CD4-positive, alpha-beta T cell (primary cell): ENCODE data around the gene CRYBG1. TPM values are rescaled to one million over a fixed set of nuclear protein-coding genes. Genes with fewer than 3 reads are reported as not detected.
A peak's percentile ranks its signal among the peaks of the same experiment; 100 is the strongest.

Experiments used
- ATAC-seq: fragments of 200-7000 bp; cut with Tn5 transposase; one replicate; pipeline ENCODE4 v1.10.0; 2022; ENCODE audit warnings: mild to moderate bottlenecking; ENCODE audit not compliant: poor library complexity
- CTCF ChIA-PET: fragments of 350-600 bp; sonication (Branson Sonifier 250); formaldehyde crosslinking; loops from one replicate; lab custom pipeline; 2021; ENCODE audit warnings: antibody characterized with exemption, inconsistent platforms; lab: Charles Lee
- POLR2A ChIA-PET: fragments of 350-600 bp; sonication (Branson Sonifier 250); formaldehyde crosslinking; loops from one replicate; lab custom pipeline; 2021; ENCODE audit warnings: antibody characterized with exemption, inconsistent platforms; lab: Charles Lee
- DNase-seq, 14 experiments: peaks; one replicate each; pipeline ENCODE4 v3.0.0-alpha.2; 2013 to 2020; ENCODE audit warnings: mixed read lengths in 2 of 14
- H3K27ac ChIP-seq, 2 donors: one replicate each; pipeline versions ENCODE4 v1.5.1 to v1.7.0; 2013; ENCODE audit warnings: low read length in 2 of 2, low read depth in 1 of 2, mild to moderate bottlenecking in 1 of 2
- H3K27me3 ChIP-seq, 2 experiments: 1 replicate in 1 of 2; 2 replicates in 1 of 2; pipeline versions ENCODE4 v1.6.1 to v1.7.0; 2013; ENCODE audit warnings: low read length in 2 of 2, control low read depth in 1 of 2, mild to moderate bottlenecking in 1 of 2, moderate library complexity in 1 of 2; ENCODE audit not compliant: insufficient read depth in 2 of 2, control insufficient read depth in 1 of 2
- H3K36me3 ChIP-seq: one replicate; pipeline ENCODE4 v1.6.1; 2013; ENCODE audit warnings: low read length, control low read depth; ENCODE audit not compliant: insufficient read depth
- H3K4me1 ChIP-seq: one replicate; pipeline ENCODE4 v1.6.1; 2013; ENCODE audit warnings: low read length, control low read depth; ENCODE audit not compliant: insufficient read depth
- H3K4me3 ChIP-seq: one replicate; pipeline ENCODE4 v1.5.1; 2013; ENCODE audit warnings: mild to moderate bottlenecking, low read length, moderate library complexity
- H3K9me3 ChIP-seq, 2 experiments: 1 replicate in 1 of 2; 2 replicates in 1 of 2; pipeline versions ENCODE4 v1.6.1 to v1.7.0; 2013; ENCODE audit warnings: low read length in 2 of 2, mild to moderate bottlenecking in 2 of 2, control low read depth in 1 of 2, moderate library complexity in 1 of 2; ENCODE audit not compliant: control insufficient read depth in 1 of 2, insufficient read depth in 1 of 2
- H3K27ac Mint-ChIP-seq: one replicate; pipeline ENCODE4 v1.8.0; 2020; ENCODE audit warnings: mixed read lengths
- H3K27me3 Mint-ChIP-seq: one replicate; pipeline ENCODE4 v1.8.0; 2021; ENCODE audit warnings: mixed read lengths
- H3K36me3 Mint-ChIP-seq: one replicate; pipeline ENCODE4 v1.8.0; 2021; ENCODE audit warnings: low read depth, mixed read lengths
- H3K4me1 Mint-ChIP-seq: one replicate; pipeline ENCODE4 v1.8.0; 2021; ENCODE audit warnings: low read depth, mixed read lengths
- H3K4me3 Mint-ChIP-seq: one replicate; pipeline ENCODE4 v1.8.0; 2020; ENCODE audit warnings: mild to moderate bottlenecking, mixed read lengths
- H3K9me3 Mint-ChIP-seq: one replicate; pipeline ENCODE4 v1.8.0; 2020; ENCODE audit warnings: mixed read lengths
- intact Hi-C, 2 experiments: fragments of 100-400 bp; cut with DNase I in 1 of 2; cut with micrococcal nuclease in 1 of 2; formaldehyde crosslinking; loops; one replicate each; pipeline versions ENCODE4 v1.15.1 to v1.9.0; 2023 to 2025; cut with DNase I, micrococcal nuclease
- total RNA-seq, 174 experiments: library from RNA in 2 of 174; stranded (reverse) in 2 of 174; gene quantifications; one replicate each; pipeline ENCODE4 v1.2.3 and lab custom pipeline; 2021 to 2026
- TF ChIP-seq, protein P1 (sequence below): fragments of 200-600 bp; IDR thresholded peaks from one replicate; pipeline ENCODE4 v1.8.0; 2022; ENCODE audit warnings: antibody characterized with exemption, mild to moderate bottlenecking

CRYBG1 gene
- total RNA-seq, 2 experiments from 2014 or later = 58.5 to 59.4 TPM

- H3K36me3 ChIP-seq = peaks cover 61% of the 10 kb centered on the region
- H3K4me3 Mint-ChIP-seq = no peak overlapping the region
- no peaks in the 10 kb centered on the region for H3K27me3 ChIP-seq
- CTCF ChIA-PET = interaction anchor here (5.7 kb wide), 1 partner anchor 29 kb away, joined by 31 read pairs; no protein-coding TSS in a partner anchor
- DNase-seq (no peak), ATAC-seq (no peak)
- H3K4me3 ChIP-seq = no peak overlapping the region
- H3K27ac Mint-ChIP-seq = no peak overlapping the region
- H3K4me1 Mint-ChIP-seq = peaks cover 59% of the 10 kb centered on the region
- peaks cover 85% of the 10 kb centered on the region for H3K36me3 Mint-ChIP-seq
- H3K9me3 ChIP-seq = no peaks in the 10 kb centered on the region
- no peaks in the 10 kb centered on the region for H3K9me3 Mint-ChIP-seq
- TF ChIP-seq, protein P1, sequence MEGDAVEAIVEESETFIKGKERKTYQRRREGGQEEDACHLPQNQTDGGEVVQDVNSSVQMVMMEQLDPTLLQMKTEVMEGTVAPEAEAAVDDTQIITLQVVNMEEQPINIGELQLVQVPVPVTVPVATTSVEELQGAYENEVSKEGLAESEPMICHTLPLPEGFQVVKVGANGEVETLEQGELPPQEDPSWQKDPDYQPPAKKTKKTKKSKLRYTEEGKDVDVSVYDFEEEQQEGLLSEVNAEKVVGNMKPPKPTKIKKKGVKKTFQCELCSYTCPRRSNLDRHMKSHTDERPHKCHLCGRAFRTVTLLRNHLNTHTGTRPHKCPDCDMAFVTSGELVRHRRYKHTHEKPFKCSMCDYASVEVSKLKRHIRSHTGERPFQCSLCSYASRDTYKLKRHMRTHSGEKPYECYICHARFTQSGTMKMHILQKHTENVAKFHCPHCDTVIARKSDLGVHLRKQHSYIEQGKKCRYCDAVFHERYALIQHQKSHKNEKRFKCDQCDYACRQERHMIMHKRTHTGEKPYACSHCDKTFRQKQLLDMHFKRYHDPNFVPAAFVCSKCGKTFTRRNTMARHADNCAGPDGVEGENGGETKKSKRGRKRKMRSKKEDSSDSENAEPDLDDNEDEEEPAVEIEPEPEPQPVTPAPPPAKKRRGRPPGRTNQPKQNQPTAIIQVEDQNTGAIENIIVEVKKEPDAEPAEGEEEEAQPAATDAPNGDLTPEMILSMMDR = no peak
- intact Hi-C loops = loop anchor here in 1 of 2 experiments (2.0 kb wide), 1 partner anchor 20 kb away; no protein-coding TSS in a partner anchor
- POLR2A ChIA-PET = interaction anchor here (1.5 to 6.0 kb wide), 2 partner anchors 19 to 29 kb away, joined by 9 to 38 read pairs; no protein-coding TSS in a partner anchor
- H3K27me3 Mint-ChIP-seq = no peaks in the 10 kb centered on the region
- H3K27ac ChIP-seq = no peak overlapping the region
- peaks cover 14% of the 10 kb centered on the region for H3K4me1 ChIP-seq
These were observed 179.9 kb downstream of the CRYBG1 start for GRCh38 chr6:106540432-106540831.

- H3K27ac Mint-ChIP-seq = no peak overlapping the region
- H3K9me3 Mint-ChIP-seq = no peaks in the 10 kb centered on the region
These were observed 180.4 kb downstream of the CRYBG1 start for GRCh38 chr6:106540907-106541306.

DNA sequence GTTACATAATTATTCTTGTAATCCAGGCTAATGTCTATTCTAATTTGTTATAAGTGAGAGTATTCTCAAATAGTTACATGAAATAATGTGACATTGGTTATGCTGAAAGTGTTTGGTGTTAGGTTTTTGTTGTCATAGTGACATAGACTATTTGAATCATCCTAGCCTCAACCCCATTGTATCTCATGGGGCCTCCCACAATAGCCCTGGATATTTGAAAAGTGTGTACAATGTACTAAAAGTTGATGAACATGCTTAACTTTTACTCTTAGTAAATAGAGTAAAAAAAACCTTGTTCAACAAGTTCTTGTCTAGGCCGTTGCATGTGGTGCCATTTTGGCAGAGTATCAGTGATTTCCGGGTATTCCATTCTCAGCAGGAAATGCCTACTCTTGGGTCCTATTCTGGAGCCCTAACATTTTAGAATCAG is 185.8 kb downstream of the CRYBG1 start:
- Histone ChIP-seq H3K4me1 (peaks cover 6% of the 10 kb centered on the region), H3K9me3 (no peaks in the 10 kb centered on the region), H3K4me3 (no peak overlapping the region), H3K27me3 (no peaks in the 10 kb centered on the region), H3K36me3 (peaks cover 86% of the 10 kb centered on the region), H3K27ac (peak overlapping the region in 1 of 2 donors; percentile 49)
- TF ChIP-seq, protein P1 = no peak
- intact Hi-C loops = no loop called here
- Mint-ChIP-seq H3K27me3 (no peaks in the 10 kb centered on the region), H3K36me3 (peaks cover 90% of the 10 kb centered on the region), H3K4me1 (peaks cover 44% of the 10 kb centered on the region), H3K27ac (peak overlapping the region; percentile 74), H3K9me3 (no peaks in the 10 kb centered on the region), H3K4me3 (no peak overlapping the region)
- ChIA-PET POLR2A (no interaction called here), CTCF (no interaction called here)
- DNase-seq (peak in 1 of 14 experiments; percentile 32), ATAC-seq (peak; percentile 32)

More at GRCh38 chr6:106540907-106541306, 180.4 kb downstream of the CRYBG1 start:
- Mint-ChIP-seq H3K36me3 (peaks cover 86% of the 10 kb centered on the region), H3K27me3 (no peaks in the 10 kb centered on the region), H3K4me3 (no peak overlapping the region), H3K4me1 (peaks cover 59% of the 10 kb centered on the region)
- DNase-seq (no peak), ATAC-seq (no peak)
- TF ChIP-seq, protein P1 = no peak
- Histone ChIP-seq H3K27ac (no peak overlapping the region), H3K4me3 (no peak overlapping the region), H3K9me3 (no peaks in the 10 kb centered on the region), H3K36me3 (peaks cover 64% of the 10 kb centered on the region), H3K4me1 (peaks cover 18% of the 10 kb centered on the region), H3K27me3 (no peaks in the 10 kb centered on the region)
- CTCF ChIA-PET = interaction anchor here (5.7 kb wide), 1 partner anchor 29 kb away, joined by 31 read pairs; no protein-coding TSS in a partner anchor
- intact Hi-C loops = loop anchor here in 1 of 2 experiments (2.0 kb wide), 1 partner anchor 20 kb away; no protein-coding TSS in a partner anchor
- POLR2A ChIA-PET = interaction anchor here (6.0 kb wide), 1 partner anchor 20 kb away, joined by 38 read pairs; no protein-coding TSS in a partner anchor
